ENCODE measurements around the gene SFT2D2.

DNA sequence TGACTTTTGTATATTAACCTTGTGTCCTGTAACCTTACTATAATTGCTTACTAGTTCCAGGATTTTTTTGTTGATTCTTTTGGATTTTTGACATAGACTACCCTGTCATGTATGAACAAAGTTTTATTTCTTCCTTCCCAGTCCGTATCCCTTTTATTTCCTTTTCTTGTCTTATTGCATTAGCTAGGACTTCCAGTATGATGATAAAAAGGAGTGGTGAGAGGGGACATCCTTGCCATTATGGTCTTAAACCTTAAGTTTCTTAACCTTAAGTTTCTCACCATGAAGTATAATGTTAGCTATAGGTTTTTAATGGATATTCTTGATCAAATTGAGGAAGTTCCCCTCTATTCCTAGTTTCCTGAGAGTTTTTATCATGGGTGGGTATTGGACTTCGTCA lies 30.4 kb downstream of the SFT2D2 start:
- TF ChIP-seq, protein P1, sequence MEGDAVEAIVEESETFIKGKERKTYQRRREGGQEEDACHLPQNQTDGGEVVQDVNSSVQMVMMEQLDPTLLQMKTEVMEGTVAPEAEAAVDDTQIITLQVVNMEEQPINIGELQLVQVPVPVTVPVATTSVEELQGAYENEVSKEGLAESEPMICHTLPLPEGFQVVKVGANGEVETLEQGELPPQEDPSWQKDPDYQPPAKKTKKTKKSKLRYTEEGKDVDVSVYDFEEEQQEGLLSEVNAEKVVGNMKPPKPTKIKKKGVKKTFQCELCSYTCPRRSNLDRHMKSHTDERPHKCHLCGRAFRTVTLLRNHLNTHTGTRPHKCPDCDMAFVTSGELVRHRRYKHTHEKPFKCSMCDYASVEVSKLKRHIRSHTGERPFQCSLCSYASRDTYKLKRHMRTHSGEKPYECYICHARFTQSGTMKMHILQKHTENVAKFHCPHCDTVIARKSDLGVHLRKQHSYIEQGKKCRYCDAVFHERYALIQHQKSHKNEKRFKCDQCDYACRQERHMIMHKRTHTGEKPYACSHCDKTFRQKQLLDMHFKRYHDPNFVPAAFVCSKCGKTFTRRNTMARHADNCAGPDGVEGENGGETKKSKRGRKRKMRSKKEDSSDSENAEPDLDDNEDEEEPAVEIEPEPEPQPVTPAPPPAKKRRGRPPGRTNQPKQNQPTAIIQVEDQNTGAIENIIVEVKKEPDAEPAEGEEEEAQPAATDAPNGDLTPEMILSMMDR (IDR thresholded peaks at IDR 0.05) = no peak
- TF ChIP-seq POLR2A (IDR thresholded peaks at IDR 0.05) = no peak
- no peak for TF ChIP-seq POLR2AphosphoS5 (IDR thresholded peaks at IDR 0.05)
